WTC11 (cell line): ENCODE data around the gene CCDC71L.

ENCODE experiments used
- CBFB ChIP-seq: sonication (generic); formaldehyde crosslinking; IDR thresholded peaks from 2 replicates; pipeline ENCODE4 v1.8.1; 2022; ENCODE audit warnings: mild to moderate bottlenecking, low read depth, missing genetic modification reagents
- HMGA2 ChIP-seq: fragments of 250-450 bp; sonication (Bioruptor Pico); IDR thresholded peaks from 2 replicates; pipeline ENCODE4 v1.4.0; 2021; ENCODE audit warnings: mild to moderate bottlenecking, moderate library complexity
- JAZF1 ChIP-seq: fragments of 250-450 bp; sonication (Bioruptor Pico); IDR thresholded peaks from 2 replicates; pipeline ENCODE4 v1.9.0; 2021; ENCODE audit warnings: moderate library complexity, mild to moderate bottlenecking, inconsistent platforms
- SMAD4 ChIP-seq: sonication (generic); formaldehyde crosslinking; IDR thresholded peaks from 2 replicates; pipeline ENCODE4 v1.8.0; 2022; ENCODE audit warnings: mild to moderate bottlenecking, missing genetic modification reagents
- TEAD4 ChIP-seq: sonication (generic); formaldehyde crosslinking; IDR thresholded peaks from 2 replicates; pipeline ENCODE4 v1.8.0; 2022; ENCODE audit warnings: mild to moderate bottlenecking, missing genetic modification reagents
- TP53 ChIP-seq: sonication (generic); formaldehyde crosslinking; IDR thresholded peaks from 2 replicates; pipeline ENCODE4 v1.8.1; 2023; ENCODE audit warnings: mild to moderate bottlenecking, missing genetic modification reagents
- TF ChIP-seq, protein P1 (sequence below): fragments of 200-600 bp; IDR thresholded peaks from 2 replicates; pipeline ENCODE4 v1.8.0; 2022; ENCODE audit warnings: antibody characterized with exemption
- TF ChIP-seq, protein P2 (sequence below): sonication (generic); formaldehyde crosslinking; IDR thresholded peaks from 2 replicates; pipeline ENCODE4 v1.8.1; 2022; ENCODE audit warnings: low read depth, missing genetic modification reagents, borderline replicate concordance
- TF ChIP-seq, protein P3 (sequence below): sonication (generic); formaldehyde crosslinking; IDR thresholded peaks from 2 replicates; pipeline ENCODE4 v1.8.1; 2023; ENCODE audit warnings: mild to moderate bottlenecking, moderate library complexity, missing genetic modification reagents
- TF ChIP-seq, protein P4 (sequence below): sonication (generic); formaldehyde crosslinking; IDR thresholded peaks from 2 replicates; pipeline ENCODE4 v1.8.0; 2022; ENCODE audit warnings: mild to moderate bottlenecking, missing genetic modification reagents

DNA sequence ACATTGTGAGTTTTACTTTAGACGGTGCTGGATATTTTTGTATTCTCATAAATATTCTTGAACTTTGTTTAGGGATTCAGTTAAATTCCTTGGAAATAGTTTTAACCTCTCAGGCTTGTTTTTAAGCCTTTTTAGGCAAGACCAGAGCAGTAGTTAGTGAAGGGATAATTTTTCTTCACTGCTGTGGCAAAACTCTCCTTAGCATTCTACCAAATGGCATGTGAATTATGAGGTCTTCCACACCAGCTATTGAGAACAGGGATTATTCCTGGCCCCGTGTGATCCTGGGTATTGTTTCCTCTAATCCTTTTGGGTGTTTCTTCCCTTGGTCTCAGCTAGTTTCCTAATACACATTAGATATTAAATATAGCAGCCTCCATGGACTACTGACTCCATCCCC lies 46.2 kb downstream of the CCDC71L start:
- TF ChIP-seq, protein P1, sequence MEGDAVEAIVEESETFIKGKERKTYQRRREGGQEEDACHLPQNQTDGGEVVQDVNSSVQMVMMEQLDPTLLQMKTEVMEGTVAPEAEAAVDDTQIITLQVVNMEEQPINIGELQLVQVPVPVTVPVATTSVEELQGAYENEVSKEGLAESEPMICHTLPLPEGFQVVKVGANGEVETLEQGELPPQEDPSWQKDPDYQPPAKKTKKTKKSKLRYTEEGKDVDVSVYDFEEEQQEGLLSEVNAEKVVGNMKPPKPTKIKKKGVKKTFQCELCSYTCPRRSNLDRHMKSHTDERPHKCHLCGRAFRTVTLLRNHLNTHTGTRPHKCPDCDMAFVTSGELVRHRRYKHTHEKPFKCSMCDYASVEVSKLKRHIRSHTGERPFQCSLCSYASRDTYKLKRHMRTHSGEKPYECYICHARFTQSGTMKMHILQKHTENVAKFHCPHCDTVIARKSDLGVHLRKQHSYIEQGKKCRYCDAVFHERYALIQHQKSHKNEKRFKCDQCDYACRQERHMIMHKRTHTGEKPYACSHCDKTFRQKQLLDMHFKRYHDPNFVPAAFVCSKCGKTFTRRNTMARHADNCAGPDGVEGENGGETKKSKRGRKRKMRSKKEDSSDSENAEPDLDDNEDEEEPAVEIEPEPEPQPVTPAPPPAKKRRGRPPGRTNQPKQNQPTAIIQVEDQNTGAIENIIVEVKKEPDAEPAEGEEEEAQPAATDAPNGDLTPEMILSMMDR, result no peak
- TF ChIP-seq TEAD4 (CRISPR knock-in tag) (no peak), TP53 (no peak), JAZF1 (no peak), CBFB (CRISPR knock-in tag) (no peak), SMAD4 (CRISPR knock-in tag) (no peak), HMGA2 (CRISPR knock-in tag) (no peak)
- TF ChIP-seq, protein P2, sequence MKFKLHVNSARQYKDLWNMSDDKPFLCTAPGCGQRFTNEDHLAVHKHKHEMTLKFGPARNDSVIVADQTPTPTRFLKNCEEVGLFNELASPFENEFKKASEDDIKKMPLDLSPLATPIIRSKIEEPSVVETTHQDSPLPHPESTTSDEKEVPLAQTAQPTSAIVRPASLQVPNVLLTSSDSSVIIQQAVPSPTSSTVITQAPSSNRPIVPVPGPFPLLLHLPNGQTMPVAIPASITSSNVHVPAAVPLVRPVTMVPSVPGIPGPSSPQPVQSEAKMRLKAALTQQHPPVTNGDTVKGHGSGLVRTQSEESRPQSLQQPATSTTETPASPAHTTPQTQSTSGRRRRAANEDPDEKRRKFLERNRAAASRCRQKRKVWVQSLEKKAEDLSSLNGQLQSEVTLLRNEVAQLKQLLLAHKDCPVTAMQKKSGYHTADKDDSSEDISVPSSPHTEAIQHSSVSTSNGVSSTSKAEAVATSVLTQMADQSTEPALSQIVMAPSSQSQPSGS (CRISPR knock-in tag), result no peak
- TF ChIP-seq, protein P3, sequence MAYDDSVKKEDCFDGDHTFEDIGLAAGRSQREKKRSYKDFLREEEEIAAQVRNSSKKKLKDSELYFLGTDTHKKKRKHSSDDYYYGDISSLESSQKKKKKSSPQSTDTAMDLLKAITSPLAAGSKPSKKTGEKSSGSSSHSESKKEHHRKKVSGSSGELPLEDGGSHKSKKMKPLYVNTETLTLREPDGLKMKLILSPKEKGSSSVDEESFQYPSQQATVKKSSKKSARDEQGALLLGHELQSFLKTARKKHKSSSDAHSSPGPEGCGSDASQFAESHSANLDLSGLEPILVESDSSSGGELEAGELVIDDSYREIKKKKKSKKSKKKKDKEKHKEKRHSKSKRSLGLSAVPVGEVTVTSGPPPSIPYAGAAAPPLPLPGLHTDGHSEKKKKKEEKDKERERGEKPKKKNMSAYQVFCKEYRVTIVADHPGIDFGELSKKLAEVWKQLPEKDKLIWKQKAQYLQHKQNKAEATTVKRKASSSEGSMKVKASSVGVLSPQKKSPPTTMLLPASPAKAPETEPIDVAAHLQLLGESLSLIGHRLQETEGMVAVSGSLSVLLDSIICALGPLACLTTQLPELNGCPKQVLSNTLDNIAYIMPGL (CRISPR knock-in tag), result no peak
- TF ChIP-seq, protein P4, sequence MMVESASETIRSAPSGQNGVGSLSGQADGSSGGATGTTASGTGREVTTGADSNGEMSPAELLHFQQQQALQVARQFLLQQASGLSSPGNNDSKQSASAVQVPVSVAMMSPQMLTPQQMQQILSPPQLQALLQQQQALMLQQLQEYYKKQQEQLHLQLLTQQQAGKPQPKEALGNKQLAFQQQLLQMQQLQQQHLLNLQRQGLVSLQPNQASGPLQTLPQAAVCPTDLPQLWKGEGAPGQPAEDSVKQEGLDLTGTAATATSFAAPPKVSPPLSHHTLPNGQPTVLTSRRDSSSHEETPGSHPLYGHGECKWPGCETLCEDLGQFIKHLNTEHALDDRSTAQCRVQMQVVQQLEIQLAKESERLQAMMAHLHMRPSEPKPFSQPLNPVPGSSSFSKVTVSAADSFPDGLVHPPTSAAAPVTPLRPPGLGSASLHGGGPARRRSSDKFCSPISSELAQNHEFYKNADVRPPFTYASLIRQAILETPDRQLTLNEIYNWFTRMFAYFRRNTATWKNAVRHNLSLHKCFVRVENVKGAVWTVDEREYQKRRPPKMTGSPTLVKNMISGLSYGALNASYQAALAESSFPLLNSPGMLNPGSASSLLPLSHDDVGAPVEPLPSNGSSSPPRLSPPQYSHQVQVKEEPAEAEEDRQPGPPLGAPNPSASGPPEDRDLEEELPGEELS, result no peak
